Smooth muscle cell of the umbilical artery (primary cell): Measurements from ENCODE around the gene DEPDC4. TPM values are rescaled to one million over a fixed set of nuclear protein-coding genes. Genes with fewer than 3 reads are reported as not detected.

Experiments used
- total RNA-seq: library from RNA; depleted of rRNA; stranded (reverse); fragments of >200 nt; gene quantifications from 2 replicates; pipeline ENCODE4 v1.2.3, GENCODE V29; 2014

DEPDC4 gene
- 0.59 and 0.65 TPM in 2 replicates for total RNA-seq

GRCh38 chr12:100266835-100267602, at the start of gene DEPDC4, which contains the start of gene SCYL2:
Gene DEPDC4, minus strand, starts transcription at chr12:100267079. Its CDS starts 3 bp downstream, at chr12:100267076.
Gene SCYL2, plus strand, starts transcription at chr12:100267177. Its CDS starts 15,794 bp downstream, at chr12:100282971.

DNA sequence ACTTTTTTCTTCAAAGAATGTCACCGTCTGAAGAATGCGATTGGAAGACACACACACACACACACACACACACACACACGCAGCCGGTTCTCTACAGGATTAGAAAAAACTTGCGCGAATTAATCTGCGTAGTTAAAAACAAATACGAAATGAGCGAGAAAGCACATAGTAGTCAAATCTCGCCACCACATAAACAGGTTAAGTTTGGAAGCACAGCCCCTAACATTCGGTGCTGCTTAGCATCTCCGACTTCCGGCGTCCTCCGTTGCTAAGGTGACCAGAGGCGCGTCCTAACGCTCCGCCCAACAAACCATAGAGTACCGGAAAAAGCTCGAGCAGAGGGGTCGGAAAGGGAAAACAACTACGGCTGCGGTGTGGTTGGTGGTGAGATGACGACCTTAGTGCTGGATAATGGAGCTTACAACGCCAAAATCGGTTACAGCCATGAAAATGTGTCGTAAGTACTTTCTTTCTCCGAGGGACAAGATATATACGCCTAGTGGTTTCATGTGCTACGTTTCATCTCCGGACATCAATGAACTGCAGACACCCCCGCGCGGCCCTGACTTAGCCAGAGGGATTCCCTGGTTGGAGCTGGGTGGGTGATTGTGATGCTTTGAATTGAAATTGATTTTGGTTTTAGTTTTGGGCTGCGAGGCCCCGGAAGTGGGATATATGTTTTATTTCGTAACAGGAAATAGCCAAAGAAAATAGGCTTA, 66.3 kb downstream of the DEPDC4 start, which contains the start of gene ACTR6:
Gene ACTR6 (plus strand): TSS at position 353 of the 719 bp plus-strand sequence. CDS start 37 bp downstream, at position 390.

Other genes with a start within 250 kb of the DEPDC4 start
- gene BLTP3B, start 124.2 kb downstream of the DEPDC4 start, total RNA-seq: 31.2 and 42.0 TPM in 2 replicates
- 19.6 and 24.3 TPM in 2 replicates for gene ACTR6, start 66.3 kb downstream of the DEPDC4 start, total RNA-seq
- 37.1 and 53.3 TPM in 2 replicates for gene SCYL2, start 98 bp upstream of the DEPDC4 start, total RNA-seq
- gene SLC17A8, start 90.0 kb upstream of the DEPDC4 start, total RNA-seq: not detected in 2 replicates
- not detected in 2 replicates for gene NR1H4, start 206.8 kb upstream of the DEPDC4 start, total RNA-seq